Ramos (cell line): ENCODE data around the gene TBC1D16.

ENCODE experiments used
- in situ Hi-C: fragments of 300-500 bp; cut with MboI; formaldehyde crosslinking; loops from one replicate; pipeline ENCODE4 v1.14.3; 2022; ENCODE audit warnings: low sequenced_read_pairs; ENCODE audit not compliant: unreplicated experiment

TBC1D16 gene

GRCh38 chr17:79930877-79931816, 104.5 kb downstream of the TBC1D16 start:
- in situ Hi-C loops: no loop called here

GRCh38 chr17:79930062-79930876, 105.4 kb downstream of the TBC1D16 start:
- in situ Hi-C loops: no loop called here

GRCh38 chr17:79929257-79930061, 106.2 kb downstream of the TBC1D16 start:
- in situ Hi-C loops: no loop called here

- in situ Hi-C loops: no loop called here
Observed at GRCh38 chr17:79928502-79929256, 107.0 kb downstream of the TBC1D16 start.

GRCh38 chr17:79927688-79928501, 107.8 kb downstream of the TBC1D16 start:
- in situ Hi-C loops: no loop called here

GRCh38 chr17:79927136-79927661, 108.5 kb downstream of the TBC1D16 start:
- in situ Hi-C loops: no loop called here

GRCh38 chr17:79926605-79927135, 109.0 kb downstream of the TBC1D16 start:
- in situ Hi-C loops: no loop called here

- in situ Hi-C loops: no loop called here
Observed at GRCh38 chr17:79926142-79926604, 109.5 kb downstream of the TBC1D16 start.

- in situ Hi-C loops: no loop called here
Observed at GRCh38 chr17:79925242-79925957, 110.3 kb downstream of the TBC1D16 start.

GRCh38 chr17:79924639-79924976, 111.1 kb downstream of the TBC1D16 start:
- in situ Hi-C loops: no loop called here

- in situ Hi-C loops: no loop called here
Observed at GRCh38 chr17:79923974-79924638, 111.6 kb downstream of the TBC1D16 start.

- in situ Hi-C loops: no loop called here
Observed at GRCh38 chr17:79922798-79923197, 112.9 kb downstream of the TBC1D16 start.

- in situ Hi-C loops: no loop called here
Observed at GRCh38 chr17:79922116-79922601, 113.5 kb downstream of the TBC1D16 start.

- in situ Hi-C loops: no loop called here
Observed at GRCh38 chr17:79921411-79922115, 114.1 kb downstream of the TBC1D16 start.

GRCh38 chr17:79920751-79921410, 114.8 kb downstream of the TBC1D16 start:
- in situ Hi-C loops: no loop called here
